SHP77 (cell line): Measurements from ENCODE around the gene SPAG4.

ENCODE experiments used
- DNase-seq, 2 experiments: peaks; one replicate each; lab custom pipeline; 2025; lab: John Stamatoyannopoulos, UW

SPAG4 gene

DNA sequence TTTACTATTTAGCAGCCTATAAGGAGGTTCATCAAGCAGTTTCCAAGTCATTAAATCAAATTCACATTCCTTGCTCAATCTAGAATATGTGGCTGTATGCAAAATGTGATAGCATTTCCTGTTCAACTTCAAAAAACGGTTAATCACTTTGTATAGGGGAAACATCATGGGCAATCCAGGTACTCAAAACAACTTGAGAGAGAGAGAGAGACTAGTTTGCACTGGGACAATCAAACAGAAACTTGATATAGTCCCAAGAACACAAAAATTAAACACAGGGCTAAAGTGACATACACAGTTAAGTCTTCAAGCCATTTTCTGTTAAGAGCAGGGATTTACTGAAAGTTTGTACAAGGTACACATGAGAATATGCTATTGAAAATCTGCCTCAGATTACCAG is 41.6 kb downstream of the SPAG4 start:
- DNase-seq: no peak

- no peak for DNase-seq
These were observed 44.7 kb downstream of the SPAG4 start for GRCh38 chr20:35660122-35660937.

DNA sequence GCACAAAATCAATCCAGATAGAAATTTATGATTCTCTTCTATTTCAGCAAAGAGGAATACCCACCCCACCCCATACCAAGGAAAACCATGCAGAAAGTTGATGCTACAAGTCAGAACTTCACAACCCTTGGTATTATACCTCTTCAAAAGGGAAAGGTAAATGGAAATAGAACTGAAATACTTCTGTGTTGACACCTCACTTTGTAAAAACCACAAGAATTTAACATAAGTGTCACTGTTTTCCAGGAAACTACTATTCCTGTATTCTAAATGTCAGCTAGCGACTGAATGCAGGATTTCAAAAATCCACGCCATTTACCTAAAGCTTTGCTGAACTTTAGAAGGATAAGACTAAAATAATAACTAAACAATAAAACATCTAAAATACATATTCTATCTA is 45.4 kb downstream of the SPAG4 start:
- DNase-seq: no peak

DNA sequence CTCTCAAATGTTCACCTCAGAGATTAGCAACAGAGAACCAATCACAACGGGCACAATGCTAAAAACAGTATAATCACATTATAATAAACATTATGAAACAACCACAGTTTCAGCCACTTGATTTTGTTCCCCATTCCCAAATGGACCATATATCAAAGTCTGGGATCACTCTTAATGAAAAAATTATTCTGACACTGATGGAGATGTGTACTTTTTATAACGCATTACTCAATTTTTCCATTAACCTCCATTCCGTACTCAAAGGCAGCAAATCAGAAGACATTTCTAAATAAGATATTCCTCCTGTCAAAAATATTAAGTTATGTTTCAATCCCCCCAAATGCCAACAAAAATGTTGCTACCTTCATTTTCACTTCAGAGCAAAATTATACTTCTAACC is 46.3 kb downstream of the SPAG4 start:
- no peak for DNase-seq

GRCh38 chr20:35662551-35662950 is 46.9 kb downstream of the SPAG4 start:
- no peak for DNase-seq

- DNase-seq: no peak
These were observed 48.2 kb downstream of the SPAG4 start for GRCh38 chr20:35663516-35664465.

DNA sequence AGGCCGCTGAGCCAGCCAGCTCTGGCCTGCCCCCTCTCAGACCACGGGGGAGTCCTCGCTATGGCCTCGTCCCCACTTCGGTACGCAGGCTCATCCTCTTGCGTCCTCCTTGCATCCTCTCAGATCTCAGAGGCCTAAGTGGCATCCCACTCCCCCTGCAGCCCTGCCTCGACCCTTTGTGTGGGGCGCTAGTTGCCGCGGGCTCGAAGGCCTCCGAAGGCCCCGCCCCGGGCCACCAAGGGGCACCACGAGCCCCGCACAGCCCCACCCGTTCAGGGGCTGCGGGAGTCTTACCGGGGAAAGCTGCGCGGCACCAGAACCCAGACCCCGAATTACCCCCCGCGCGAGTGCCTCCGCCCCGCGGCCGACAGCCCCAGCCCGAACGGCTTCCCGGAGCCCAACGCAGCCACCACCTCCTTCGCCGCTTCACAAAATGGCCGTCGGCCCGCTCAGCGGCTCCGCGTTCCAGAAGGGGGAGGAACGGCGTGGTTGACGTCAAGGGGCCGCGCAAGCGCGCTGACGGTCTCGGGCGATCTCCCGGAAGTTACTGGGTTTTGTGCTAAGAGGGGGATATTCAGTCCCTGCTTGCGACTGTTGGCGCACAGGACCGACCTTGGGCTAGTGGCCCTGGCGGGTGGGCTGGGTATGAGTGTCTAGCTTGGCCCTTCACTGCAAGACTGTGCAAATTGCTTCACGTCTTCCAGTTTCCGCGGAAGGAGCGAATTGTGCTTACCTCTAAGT is 49.0 kb downstream of the SPAG4 start, which contains the start of the genes CPNE1 and RBM12:
Gene CPNE1 (minus strand): TSS at position 435 of the 741 bp plus-strand sequence. CDS start 31,977 bp downstream, outside the sequence.
Gene RBM12 (minus strand): TSS at position 435 of the 741 bp plus-strand sequence. CDS start 9,578 bp downstream, outside the sequence.
- peak; percentile 85 to 89 for DNase-seq

- no peak for DNase-seq
These were observed 50.3 kb downstream of the SPAG4 start for GRCh38 chr20:35665949-35666288.

DNA sequence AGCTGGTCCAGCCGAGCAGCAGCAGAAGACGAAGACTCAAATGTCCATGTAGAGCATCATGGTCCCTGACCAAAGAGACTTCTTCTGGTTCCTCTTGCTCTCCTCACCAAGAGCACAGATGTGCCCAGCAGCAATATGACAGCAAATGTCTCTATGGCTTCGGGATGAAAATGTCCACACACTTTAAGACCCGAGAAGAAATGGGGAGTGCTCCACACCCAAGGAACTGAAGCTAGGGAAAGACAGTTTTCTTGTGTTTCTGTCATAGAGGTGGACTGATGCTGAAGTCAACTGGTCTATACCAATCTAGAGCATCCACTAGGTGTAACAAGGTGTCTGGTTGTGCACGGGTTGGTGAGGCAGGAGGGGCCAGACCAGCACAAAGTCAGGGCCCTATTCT is 53.6 kb downstream of the SPAG4 start:
- no peak for DNase-seq

- no peak for DNase-seq
These were observed 54.1 kb downstream of the SPAG4 start for GRCh38 chr20:35669681-35670080.
